HCT116 (cell line): Measurements from ENCODE around the gene JPH3. TPM values are rescaled to one million over a fixed set of nuclear protein-coding genes. Genes with fewer than 3 reads are reported as not detected.
A peak's percentile ranks its signal among the peaks of the same experiment; 100 is the strongest.

ENCODE experiments used
- ATAC-seq: fragments of 200-7000 bp; cut with Tn5 transposase; 2 replicates; pipeline ENCODE4 v1.9.1; 2020; ENCODE audit warnings: mild to moderate bottlenecking, moderate library complexity
- BruUV-seq: library from RNA; stranded (reverse); fragments of 400-500 nt; replicated peaks from 2 replicates; lab custom pipeline; 2021; lab: Mats Ljungman, UMichigan
- CTCF ChIA-PET: fragments of 300-600 bp; sonication (Branson Sonifier 250); formaldehyde crosslinking; loops from one replicate; lab custom pipeline; 2021; ENCODE audit warnings: antibody characterized with exemption; lab: Charles Lee
- POLR2A ChIA-PET: fragments of 300-600, 350-600 bp; sonication (Branson Sonifier 250); formaldehyde crosslinking; loops from one replicate; lab custom pipeline; 2021; ENCODE audit warnings: antibody characterized with exemption; lab: Charles Lee
- RAD21 ChIA-PET, 2 experiments: fragments of 300-600 bp; sonication (Branson Sonifier 250); formaldehyde crosslinking; loops; one replicate each; lab custom pipeline; 2023; ENCODE audit warnings: low total read pairs in 2 of 2; ENCODE audit not compliant: uncharacterized antibody in 2 of 2, unreplicated experiment in 2 of 2, low non-redundant PET in 1 of 2; lab: Charles Lee
- DNase-seq: peaks from one replicate; pipeline ENCODE4 v3.0.0-alpha.2; 2010; ENCODE audit warnings: low read depth, low spot score
- H2AFZ ChIP-seq: fragments of 200-600 bp; shearing (Covaris generic), sonication (generic); 2 replicates; pipeline ENCODE4 v1.6.1; 2017; ENCODE audit warnings: low read depth, mixed run types, mixed read lengths, antibody characterized with exemption, low read length; ENCODE audit not compliant: poor library complexity, severe bottlenecking
- H3K27ac ChIP-seq: 2 replicates; pipeline ENCODE4 v1.5.1; 2012; ENCODE audit warnings: low read depth, low read length
- H3K27me3 ChIP-seq: fragments of 200-600 bp; sonication (generic); 2 replicates; pipeline ENCODE4 v1.6.1; 2016; ENCODE audit warnings: mixed run types, low read length, mixed read lengths; ENCODE audit not compliant: insufficient read depth
- H3K36me3 ChIP-seq, 2 experiments: fragments of 200-500 bp in 1 of 2; fragments of 200-600 bp in 1 of 2; sonication (Bioruptor generic) in 1 of 2; sonication (generic) in 1 of 2; 2 replicates each; pipeline versions ENCODE4 v1.5.1 to v1.6.1; 2014 to 2016; ENCODE audit warnings: low read length in 2 of 2, inconsistent platforms in 1 of 2, mixed read lengths in 1 of 2, mixed run types in 1 of 2; ENCODE audit not compliant: insufficient read depth in 2 of 2, control insufficient read depth in 1 of 2
- H3K4me1 ChIP-seq, 2 experiments: fragments of 200-600 bp in 1 of 2; sonication (generic) in 1 of 2; 2 replicates each; pipeline versions ENCODE4 v1.5.1 to v1.6.1; 2012 to 2017; ENCODE audit warnings: low read length in 2 of 2, inconsistent platforms in 1 of 2, mild to moderate bottlenecking in 1 of 2, mixed read lengths in 1 of 2, mixed run types in 1 of 2, moderate library complexity in 1 of 2; ENCODE audit not compliant: insufficient read depth in 2 of 2, control insufficient read depth in 1 of 2
- H3K4me2 ChIP-seq: fragments of 200-600 bp; sonication (generic); 2 replicates; pipeline ENCODE4 v1.6.1; 2017; ENCODE audit warnings: mixed run types, low read length, mixed read lengths
- H3K4me3 ChIP-seq, 2 experiments: fragments of 200-600 bp in 1 of 2; sonication (generic) in 1 of 2; replicated peaks in 1 of 2; 2 replicates each; pipeline ENCODE4 v1.5.1; 2011 to 2016; ENCODE audit warnings: low read length in 2 of 2, control low read depth in 1 of 2, low read depth in 1 of 2, mild to moderate bottlenecking in 1 of 2, mixed read lengths in 1 of 2, mixed run types in 1 of 2
- H3K79me2 ChIP-seq: fragments of 200-600 bp; sonication (generic); 2 replicates; pipeline ENCODE4 v1.6.1; 2017; ENCODE audit warnings: mild to moderate bottlenecking, mixed run types, low read length, moderate library complexity, mixed read lengths; ENCODE audit not compliant: insufficient read depth
- H3K9ac ChIP-seq: fragments of 200-600 bp; sonication (generic); 2 replicates; pipeline ENCODE4 v1.6.1; 2016; ENCODE audit warnings: low read length, mixed read lengths
- H3K9me2 ChIP-seq: fragments of 200-600 bp; sonication (generic), shearing (Covaris generic); 2 replicates; pipeline ENCODE4 v1.6.1; 2017; ENCODE audit warnings: mixed run types, mild to moderate bottlenecking, moderate library complexity; ENCODE audit not compliant: insufficient read depth
- H3K9me3 ChIP-seq, 2 experiments: fragments of 200-500 bp in 1 of 2; fragments of 200-600 bp in 1 of 2; sonication (Bioruptor generic) in 1 of 2; sonication (generic) in 1 of 2; 2 replicates each; pipeline ENCODE4 v1.6.1; 2014 to 2017; ENCODE audit warnings: low read length in 2 of 2, mixed read lengths in 2 of 2, inconsistent platforms in 1 of 2, low read depth in 1 of 2, mild to moderate bottlenecking in 1 of 2, mixed run types in 1 of 2, moderate library complexity in 1 of 2; ENCODE audit not compliant: control insufficient read depth in 1 of 2, insufficient read depth in 1 of 2
- H4K20me1 ChIP-seq: fragments of 200-600 bp; sonication (generic), shearing (Covaris generic); 2 replicates; pipeline ENCODE4 v1.6.1; 2017; ENCODE audit warnings: mixed run types, mild to moderate bottlenecking, moderate library complexity; ENCODE audit not compliant: insufficient read depth
- CTCF ChIP-seq, 3 experiments: fragments of 200-600 bp in 1 of 3; sonication (generic) in 1 of 3; IDR thresholded peaks in 2 of 3; conservative IDR thresholded peaks in 1 of 3; 2 replicates each; pipeline ENCODE4 v1.5.1; 2012 to 2017; ENCODE audit warnings: low read depth in 2 of 3, low read length in 2 of 3, antibody characterized with exemption in 1 of 3, borderline replicate concordance in 1 of 3, control low read depth in 1 of 3, mild to moderate bottlenecking in 1 of 3, mixed read lengths in 1 of 3, mixed run types in 1 of 3, moderate library complexity in 1 of 3; ENCODE audit not compliant: insufficient read depth in 1 of 3
- EGR1 ChIP-seq: IDR thresholded peaks from 2 replicates; pipeline ENCODE4 v1.6.1; 2012; ENCODE audit warnings: low read depth
- EZH2phosphoT487 ChIP-seq: fragments of 200-600 bp; IDR thresholded peaks from 2 replicates; pipeline ENCODE4 v1.6.1; 2018; ENCODE audit warnings: antibody characterized with exemption, borderline replicate concordance
- JUND ChIP-seq: IDR thresholded peaks from 2 replicates; pipeline ENCODE4 v1.6.1; 2012
- REST ChIP-seq: IDR thresholded peaks from 2 replicates; pipeline ENCODE4 v1.6.1; 2012; ENCODE audit warnings: low read depth
- TCF7L2 ChIP-seq: IDR thresholded peaks from 2 replicates; pipeline ENCODE4 v1.7.0; 2011; ENCODE audit warnings: borderline replicate concordance, inconsistent platforms; ENCODE audit not compliant: insufficient read depth, insufficient read length; ENCODE audit errors: extremely low read depth
- YY1 ChIP-seq: IDR thresholded peaks from 2 replicates; pipeline ENCODE4 v1.6.1; 2011; ENCODE audit warnings: low read length, low read depth, moderate library complexity, mild to moderate bottlenecking; ENCODE audit not compliant: insufficient replicate concordance; ENCODE audit errors: extremely low read depth
- ZFX ChIP-seq: fragments of 450-650 bp; IDR thresholded peaks from 2 replicates; pipeline ENCODE4 v1.6.1; 2017
- intact Hi-C: fragments of 100-400 bp; cut with micrococcal nuclease; formaldehyde crosslinking; loops from 2 replicates; pipeline ENCODE4 v1.10.0; 2022
- total RNA-seq: library from RNA; stranded (reverse); gene quantifications from one replicate; pipeline ENCODE4 v1.2.1, GENCODE V29; 2021; ENCODE audit not compliant: unreplicated experiment

The JPH3 gene
- total RNA-seq, 1 experiment from 2014 or later: 0.10 TPM

- H2AFZ ChIP-seq: no peak overlapping the region
- no peaks in the 10 kb centered on the region for H4K20me1 ChIP-seq
- H3K79me2 ChIP-seq: peaks cover 11% of the 10 kb centered on the region; the same call in 1 of the 2 replicates
- no peaks in the 10 kb centered on the region for H3K4me1 ChIP-seq
- CTCF ChIA-PET: no interaction called here
- no peak overlapping the region for H3K4me3 ChIP-seq
- peaks cover 7 to 33% of the 10 kb centered on the region in 2 experiments; a peak in 3 of 4 replicates for H3K36me3 ChIP-seq
- no peaks in the 10 kb centered on the region for H3K27me3 ChIP-seq
- intact Hi-C loops: no loop called here
- RAD21 ChIA-PET: no interaction called here
- no peaks in the 10 kb centered on the region for H3K9me3 ChIP-seq
- H3K9me2 ChIP-seq: no peaks in the 10 kb centered on the region
- no peak overlapping the region for H3K4me2 ChIP-seq
- H3K9ac ChIP-seq: no peak overlapping the region
- POLR2A ChIA-PET: no interaction called here
- no peak overlapping the region for H3K27ac ChIP-seq
- DNase-seq (no peak), ATAC-seq (peak; percentile 26; the same call in 1 of the 2 replicates)
- peak in 2 of 3 experiments; percentile 18 to 19; a peak in 2 of 6 replicates for TF ChIP-seq CTCF (IDR thresholded peaks at IDR 0.05 in 2 of 3, conservative IDR thresholded peaks at IDR 0.05 in 1 of 3; ENCODE audit: borderline replicate concordance in 1 of 3, insufficient read depth in 1 of 3, low read depth in 2 of 3, low read length in 2 of 3)
- TF ChIP-seq EZH2phosphoT487: no peak
- BruUV-seq: no TSS peak
These were observed 104.8 kb downstream of the JPH3 start for GRCh38 chr16:87707097-87707496.

- no peak overlapping the region for H2AFZ ChIP-seq
- H3K4me1 ChIP-seq: no peaks in the 10 kb centered on the region
- no TSS peak for BruUV-seq
- CTCF ChIA-PET: no interaction called here
- H4K20me1 ChIP-seq: no peaks in the 10 kb centered on the region
- H3K9me3 ChIP-seq: no peaks in the 10 kb centered on the region
- H3K4me2 ChIP-seq: no peak overlapping the region
- intact Hi-C loops: no loop called here
- no peak overlapping the region for H3K9ac ChIP-seq
- DNase-seq (no peak), ATAC-seq (no peak)
- TF ChIP-seq JUND (no peak), YY1 (no peak), TCF7L2 (no peak), ZFX (no peak), CTCF (IDR thresholded peaks at IDR 0.05 in 2 of 3, conservative IDR thresholded peaks at IDR 0.05 in 1 of 3; ENCODE audit: borderline replicate concordance in 1 of 3, insufficient read depth in 1 of 3, low read depth in 2 of 3, low read length in 2 of 3) (no peak), EZH2phosphoT487 (no peak), EGR1 (no peak), REST (no peak)
- H3K27me3 ChIP-seq: no peaks in the 10 kb centered on the region
- peaks cover 7 to 38% of the 10 kb centered on the region in 2 experiments; a peak in 3 of 4 replicates for H3K36me3 ChIP-seq
- H3K9me2 ChIP-seq: no peaks in the 10 kb centered on the region
- peaks cover 11% of the 10 kb centered on the region; the same call in 1 of the 2 replicates for H3K79me2 ChIP-seq
- no peak overlapping the region for H3K4me3 ChIP-seq
- POLR2A ChIA-PET: no interaction called here
- no peak overlapping the region for H3K27ac ChIP-seq
- RAD21 ChIA-PET: no interaction called here
These were observed 105.6 kb downstream of the JPH3 start for GRCh38 chr16:87707714-87708580.
